NCI-H526 treated with DMSO at 0.1 percent for 48 hours (cell line): ENCODE results near the gene NOVA2.

Source experiments
- DNase-seq: peaks from one replicate; lab custom pipeline; 2025; lab: John Stamatoyannopoulos, UW

The NOVA2 gene

GRCh38 chr19:46000491-46001246 lies 27.0 kb upstream of the NOVA2 start:
- DNase-seq, result no peak

DNA sequence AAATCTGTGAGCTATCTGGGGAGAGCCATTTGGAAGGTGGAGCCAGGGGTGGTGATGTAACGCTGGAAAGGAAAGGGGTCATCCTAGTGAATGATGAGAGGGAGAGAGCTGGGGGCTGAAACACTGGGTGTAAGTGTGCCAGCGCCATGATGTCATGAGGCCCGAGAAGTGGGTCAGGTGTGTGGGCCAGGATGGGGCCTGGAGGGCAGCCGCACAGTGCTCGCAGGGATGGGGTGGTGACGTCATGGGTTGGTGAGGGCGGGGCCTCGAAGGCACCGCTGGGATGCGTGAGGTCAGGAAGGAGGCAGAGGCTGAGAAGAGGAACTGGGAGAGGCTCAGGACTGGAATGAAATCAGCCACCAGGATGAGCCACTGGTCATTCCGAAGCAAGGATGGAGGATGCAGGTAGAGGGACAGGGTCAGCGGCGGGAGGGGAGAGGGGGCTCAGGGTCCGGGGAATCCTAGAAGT lies 26.0 kb upstream of the NOVA2 start:
- no peak for DNase-seq

DNA sequence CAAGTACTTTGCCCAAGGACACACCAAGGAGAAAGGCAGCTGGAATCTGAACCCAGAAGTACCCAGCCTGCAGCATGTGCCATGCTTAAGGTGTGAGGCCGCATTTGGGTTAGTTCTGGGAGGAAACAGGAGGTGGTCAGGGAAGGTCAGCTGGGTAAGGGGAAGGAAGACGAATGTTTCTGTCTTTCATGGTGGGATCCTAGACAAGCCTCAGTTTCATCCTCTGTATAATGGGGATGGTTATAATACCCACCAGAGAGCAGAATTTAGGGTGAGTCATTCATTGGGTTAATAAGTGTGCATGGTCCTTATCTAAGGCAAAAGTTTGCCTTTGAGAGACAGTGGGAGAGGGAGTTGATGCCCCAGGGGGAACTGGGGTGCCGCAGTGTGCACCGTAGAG lies 25.2 kb upstream of the NOVA2 start:
- DNase-seq, result no peak

- DNase-seq, result no peak
Observed at GRCh38 chr19:45996933-45997332, 23.3 kb upstream of the NOVA2 start.

- DNase-seq, result no peak
Observed at GRCh38 chr19:45995715-45996385, 22.2 kb upstream of the NOVA2 start.

- peak; percentile 99 for DNase-seq
Observed at GRCh38 chr19:45994998-45995714, 21.5 kb upstream of the NOVA2 start, which contains the start of gene CCDC61. Gene CCDC61, plus strand, starts transcription at chr19:45995467. Its CDS starts 7,552 bp downstream, at chr19:46003019.

- DNase-seq, result no peak
Observed at GRCh38 chr19:45994456-45994997, 20.9 kb upstream of the NOVA2 start.

GRCh38 chr19:45990113-45990728 lies 16.6 kb upstream of the NOVA2 start:
- no peak for DNase-seq

GRCh38 chr19:45985321-45985720 lies 11.7 kb upstream of the NOVA2 start:
- DNase-seq, result no peak

DNA sequence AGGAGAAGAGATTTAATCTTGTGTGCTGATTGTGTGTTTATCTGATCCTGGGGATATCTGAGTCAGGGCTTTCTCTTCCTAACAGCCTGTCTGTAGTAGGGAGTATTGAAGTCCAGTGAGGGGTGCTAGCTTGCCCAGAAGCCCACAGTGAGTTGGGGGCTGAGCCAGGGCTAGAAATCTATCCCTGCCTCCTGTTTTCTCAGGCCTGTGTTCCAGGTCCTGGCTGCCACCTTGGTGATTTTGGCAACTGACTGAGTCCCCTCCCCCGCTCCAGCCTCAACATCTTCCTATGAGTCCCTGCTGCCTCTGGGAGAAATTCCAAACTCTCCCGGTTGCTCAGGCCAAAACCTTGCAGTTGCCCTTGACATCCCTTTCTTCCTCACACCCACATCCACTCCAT lies 7.7 kb upstream of the NOVA2 start:
- no peak for DNase-seq

GRCh38 chr19:45978156-45978555 lies 4.5 kb upstream of the NOVA2 start:
- DNase-seq, result no peak

DNA sequence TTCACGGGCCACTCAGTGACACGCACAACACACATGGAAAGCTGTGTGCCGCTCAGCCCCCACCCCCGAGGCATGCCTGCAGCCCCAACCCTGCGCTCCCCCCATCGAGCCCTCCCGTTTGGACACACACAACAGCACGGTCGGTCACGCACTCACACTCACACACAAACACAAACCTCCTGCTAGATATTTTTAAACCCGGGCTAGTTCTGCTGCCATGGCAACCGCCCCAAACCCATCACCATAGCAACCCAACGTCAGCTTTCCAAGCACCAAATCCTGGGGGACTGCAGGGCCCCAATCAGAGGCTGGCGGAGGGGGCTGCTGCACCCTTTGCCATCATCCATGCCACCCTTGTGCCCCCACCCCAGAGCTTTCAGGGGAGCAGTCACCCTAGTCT lies 2.5 kb upstream of the NOVA2 start:
- DNase-seq, result no peak

DNA sequence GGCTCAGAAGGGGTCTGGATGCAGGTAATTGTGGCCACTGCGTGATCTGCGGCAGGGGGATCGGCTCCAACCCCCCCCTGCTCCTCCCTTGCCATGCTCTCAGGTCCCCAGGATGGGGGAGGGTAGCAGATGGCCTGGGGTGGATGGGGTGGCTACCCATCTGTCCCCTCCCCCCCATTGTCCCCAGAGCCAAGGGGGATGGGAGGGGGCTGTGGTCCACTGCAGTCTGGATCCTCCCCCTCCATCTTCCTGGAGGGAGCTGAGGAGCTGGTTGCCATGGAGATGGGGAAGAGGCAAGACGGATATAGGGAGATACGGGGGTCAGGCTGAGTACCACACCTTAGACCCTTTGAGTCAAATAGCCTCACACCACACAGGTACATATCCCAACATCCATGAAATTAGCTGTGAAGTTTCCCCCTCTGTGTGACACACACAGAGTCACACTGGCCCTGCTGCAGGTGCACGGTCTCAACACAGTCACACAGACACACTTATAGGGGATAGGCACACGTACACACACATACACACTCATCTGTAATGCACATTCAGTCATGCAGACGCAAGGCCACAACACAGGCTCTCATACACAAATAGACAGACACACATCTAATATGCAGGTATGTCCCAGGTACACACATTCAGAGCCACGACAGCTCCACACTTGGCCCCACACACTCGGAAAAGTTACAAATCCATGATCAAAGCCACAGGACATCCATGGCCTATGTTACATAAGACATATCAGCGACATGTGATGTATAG lies 1.8 kb upstream of the NOVA2 start:
- no peak for DNase-seq

- no peak for DNase-seq
Observed at GRCh38 chr19:45972947-45973540, 621 bp downstream of the NOVA2 start.

- DNase-seq, result no peak
Observed at GRCh38 chr19:45972081-45972946, 1.4 kb downstream of the NOVA2 start.

DNA sequence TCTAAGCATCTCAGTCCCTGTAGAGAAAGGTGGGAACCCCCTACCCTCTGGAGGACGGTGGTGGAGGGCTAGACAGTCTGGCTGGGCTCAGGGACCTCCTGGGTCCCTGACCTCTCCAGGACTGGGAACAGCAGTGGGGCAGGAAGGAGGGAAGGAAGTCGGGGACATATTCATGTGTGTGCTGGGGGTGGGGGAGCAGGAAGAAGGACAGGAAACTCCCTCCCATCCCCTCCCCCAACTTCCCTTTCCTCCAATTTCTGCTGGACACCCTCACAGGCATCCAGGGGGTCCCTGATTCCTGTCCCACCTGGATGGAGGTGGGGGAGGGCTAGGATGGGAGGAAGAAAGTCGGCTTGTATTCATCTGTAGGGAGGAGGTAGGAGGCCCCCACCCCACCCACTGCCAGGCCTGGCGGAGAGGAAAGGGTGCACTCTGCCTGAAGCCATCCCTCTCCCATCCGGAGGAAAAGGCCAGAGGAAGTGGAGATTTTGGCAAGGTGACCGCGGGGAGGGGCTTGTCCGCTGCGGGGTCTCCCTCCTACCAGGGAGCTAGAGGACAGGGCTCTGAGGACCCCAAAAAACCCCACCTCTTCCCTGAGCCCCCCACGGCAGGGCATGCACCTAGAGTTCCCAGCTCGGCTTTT lies 2.3 kb downstream of the NOVA2 start:
- DNase-seq, result no peak

- no peak for DNase-seq
Observed at GRCh38 chr19:45969676-45970075, 4.0 kb downstream of the NOVA2 start.

- DNase-seq, result no peak
Observed at GRCh38 chr19:45968626-45969025, 5.0 kb downstream of the NOVA2 start.

DNA sequence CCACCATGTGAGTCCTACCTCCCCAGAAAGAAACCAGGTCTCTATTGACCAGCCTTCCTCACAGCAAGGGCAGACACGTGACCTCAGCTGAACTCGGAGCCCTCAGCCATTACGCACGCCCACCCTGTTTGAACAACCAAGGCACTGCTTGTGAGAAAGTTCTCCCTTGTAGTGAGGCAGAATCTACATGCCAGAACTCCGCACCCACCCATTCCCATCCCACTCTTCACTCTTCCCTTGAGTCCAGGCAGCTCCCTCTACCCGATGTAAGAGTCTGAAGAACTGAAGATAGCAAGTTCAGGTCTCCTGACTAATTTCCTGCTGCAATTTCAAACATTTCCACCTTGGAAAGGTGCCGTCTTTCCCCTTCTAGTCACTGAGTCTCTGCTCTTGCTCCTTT lies 6.4 kb downstream of the NOVA2 start:
- DNase-seq, result no peak
